MCF 10A (cell line): ENCODE measurements around the gene COL6A3. TPM values are rescaled to one million over a fixed set of nuclear protein-coding genes. Genes with fewer than 3 reads are reported as not detected.
A peak's percentile ranks its signal among the peaks of the same experiment; 100 is the strongest.

ENCODE experiments used
- BruUV-seq: library from RNA; stranded (reverse); fragments of 400-500 nt; replicated peaks from 2 replicates; lab custom pipeline; 2021; lab: Mats Ljungman, UMichigan
- CTCF ChIA-PET: fragments of 300-600 bp; sonication (Branson Sonifier 250); formaldehyde crosslinking; extraction: SDS; loops from one replicate; lab custom pipeline; 2021; ENCODE audit warnings: antibody characterized with exemption, inconsistent platforms; lab: Yijun Ruan, JAX
- POLR2A ChIA-PET: fragments of 300-600, 350-650 bp; sonication (Branson Sonifier 250); formaldehyde crosslinking; extraction: SDS; loops from one replicate; lab custom pipeline; 2020; ENCODE audit warnings: antibody characterized with exemption, inconsistent platforms; lab: Yijun Ruan, JAX
- DNase-seq: peaks from one replicate; pipeline ENCODE4 v3.0.0-alpha.2; 2018; ENCODE audit not compliant: unreplicated experiment
- H3K27ac Mint-ChIP-seq: one replicate; pipeline ENCODE4 v1.8.0; 2022; ENCODE audit warnings: mild to moderate bottlenecking, low read depth, mixed read lengths; ENCODE audit not compliant: unreplicated experiment
- H3K27me3 Mint-ChIP-seq: one replicate; pipeline ENCODE4 v1.8.0; 2022; ENCODE audit warnings: mixed read lengths; ENCODE audit not compliant: insufficient read depth, unreplicated experiment
- H3K36me3 Mint-ChIP-seq: one replicate; pipeline ENCODE4 v1.8.0; 2022; ENCODE audit warnings: mild to moderate bottlenecking, moderate library complexity, mixed read lengths; ENCODE audit not compliant: insufficient read depth, unreplicated experiment
- H3K4me1 Mint-ChIP-seq: one replicate; pipeline ENCODE4 v1.8.0; 2022; ENCODE audit warnings: mixed read lengths; ENCODE audit not compliant: insufficient read depth, unreplicated experiment
- H3K4me3 Mint-ChIP-seq: one replicate; pipeline ENCODE4 v1.8.0; 2022; ENCODE audit warnings: mild to moderate bottlenecking, moderate library complexity, mixed read lengths; ENCODE audit not compliant: unreplicated experiment
- H3K9me3 Mint-ChIP-seq: one replicate; pipeline ENCODE4 v1.8.0; 2022; ENCODE audit warnings: mixed read lengths; ENCODE audit not compliant: unreplicated experiment
- intact Hi-C: fragments of 100-400 bp; cut with micrococcal nuclease; formaldehyde crosslinking; loops from 2 replicates; pipeline ENCODE4 v1.14.1; 2022
- total RNA-seq: library from RNA; stranded (reverse); gene quantifications from 2 replicates; pipeline ENCODE4 v1.2.3, GENCODE V29; 2022
- TF ChIP-seq, protein P1 (sequence below): fragments of 200-600 bp; IDR thresholded peaks from one replicate; pipeline ENCODE4 v1.8.0; 2022; ENCODE audit warnings: antibody characterized with exemption, mild to moderate bottlenecking; ENCODE audit not compliant: unreplicated experiment

COL6A3 gene
- total RNA-seq, 1 experiment from 2014 or later = 0.19 TPM

DNA sequence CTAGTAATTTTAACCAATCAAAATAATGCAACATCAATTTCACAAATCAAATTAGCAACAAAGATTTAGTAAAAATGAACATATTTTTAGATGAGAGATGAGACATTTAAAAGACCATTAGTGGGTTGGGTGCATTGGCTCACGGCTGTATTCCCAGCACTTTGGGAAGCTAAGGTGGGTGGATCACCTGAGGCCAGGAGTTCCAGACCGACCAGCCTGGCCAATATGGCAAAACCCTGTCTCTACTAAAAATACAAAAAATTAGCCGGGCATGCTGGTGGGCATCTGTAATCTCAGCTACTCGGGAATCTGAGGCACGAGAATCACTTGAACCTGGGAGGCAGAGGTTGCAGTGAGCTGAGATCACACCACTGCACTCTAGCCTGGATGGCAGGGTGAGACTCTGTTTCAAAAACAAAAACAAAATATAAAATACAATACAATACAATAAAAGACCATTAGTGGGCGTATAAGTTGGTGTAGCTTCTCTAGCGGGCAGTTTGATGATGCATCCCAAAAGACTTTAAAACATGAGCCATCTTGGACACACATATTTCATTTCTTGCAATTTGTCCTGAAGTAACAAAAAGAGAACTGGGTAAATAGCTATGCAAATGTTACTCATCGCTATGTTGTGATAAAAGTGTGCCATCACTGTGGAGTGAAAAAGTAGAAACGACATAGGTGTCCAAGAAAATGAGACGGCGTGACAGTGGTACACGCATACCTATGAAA lies 101.8 kb downstream of the COL6A3 start:
- H3K4me1 Mint-ChIP-seq = peaks cover 12% of the 10 kb centered on the region
- ChIA-PET POLR2A (interaction anchor here (0.5 to 1.9 kb wide), 5 partner anchors 11 to 81 kb away, joined by 3 to 13 read pairs (median 3); no protein-coding TSS in a partner anchor), CTCF (interaction anchor here (0.7 to 1.0 kb wide), 3 partner anchors 12 to 139 kb away, joined by 3 to 4 read pairs (median 3); no protein-coding TSS in a partner anchor)
- DNase-seq = no peak
- H3K27ac Mint-ChIP-seq = no peak overlapping the region
- TF ChIP-seq, protein P1, sequence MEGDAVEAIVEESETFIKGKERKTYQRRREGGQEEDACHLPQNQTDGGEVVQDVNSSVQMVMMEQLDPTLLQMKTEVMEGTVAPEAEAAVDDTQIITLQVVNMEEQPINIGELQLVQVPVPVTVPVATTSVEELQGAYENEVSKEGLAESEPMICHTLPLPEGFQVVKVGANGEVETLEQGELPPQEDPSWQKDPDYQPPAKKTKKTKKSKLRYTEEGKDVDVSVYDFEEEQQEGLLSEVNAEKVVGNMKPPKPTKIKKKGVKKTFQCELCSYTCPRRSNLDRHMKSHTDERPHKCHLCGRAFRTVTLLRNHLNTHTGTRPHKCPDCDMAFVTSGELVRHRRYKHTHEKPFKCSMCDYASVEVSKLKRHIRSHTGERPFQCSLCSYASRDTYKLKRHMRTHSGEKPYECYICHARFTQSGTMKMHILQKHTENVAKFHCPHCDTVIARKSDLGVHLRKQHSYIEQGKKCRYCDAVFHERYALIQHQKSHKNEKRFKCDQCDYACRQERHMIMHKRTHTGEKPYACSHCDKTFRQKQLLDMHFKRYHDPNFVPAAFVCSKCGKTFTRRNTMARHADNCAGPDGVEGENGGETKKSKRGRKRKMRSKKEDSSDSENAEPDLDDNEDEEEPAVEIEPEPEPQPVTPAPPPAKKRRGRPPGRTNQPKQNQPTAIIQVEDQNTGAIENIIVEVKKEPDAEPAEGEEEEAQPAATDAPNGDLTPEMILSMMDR = no peak
- no TSS peak for BruUV-seq
- no peaks in the 10 kb centered on the region for H3K36me3 Mint-ChIP-seq
- intact Hi-C loops = no loop called here
- H3K9me3 Mint-ChIP-seq = no peaks in the 10 kb centered on the region
- H3K27me3 Mint-ChIP-seq = no peaks in the 10 kb centered on the region
- H3K4me3 Mint-ChIP-seq = no peak overlapping the region

DNA sequence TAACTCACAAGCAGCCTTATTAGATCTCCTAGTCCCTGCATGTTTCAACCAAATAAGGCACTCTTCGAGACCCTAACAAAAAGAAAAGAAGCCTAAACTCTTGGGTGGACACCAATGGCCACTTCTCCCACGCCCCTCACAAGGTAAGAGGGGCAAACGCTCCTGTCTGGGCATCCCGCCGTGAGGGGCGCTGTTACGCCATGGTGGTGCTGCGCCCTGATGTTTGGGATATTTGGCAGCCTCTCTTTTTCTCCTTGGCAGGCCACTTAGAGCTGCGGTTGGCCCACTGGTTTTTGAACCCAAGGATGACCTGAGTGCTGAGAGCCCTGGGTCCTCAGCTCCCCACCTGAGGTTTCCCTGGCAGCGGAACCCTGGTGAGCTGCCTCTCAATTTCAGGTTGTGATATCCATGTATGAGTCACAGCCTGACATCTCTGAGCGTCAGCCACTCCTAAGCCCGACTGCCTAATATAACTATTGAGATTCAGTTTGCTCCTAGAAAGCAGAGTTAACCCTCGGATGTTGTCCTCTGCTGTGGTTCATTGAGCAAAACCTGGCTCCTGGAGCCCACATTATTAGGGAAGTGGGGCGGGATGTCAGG lies 103.3 kb downstream of the COL6A3 start:
- Mint-ChIP-seq H3K36me3 (no peaks in the 10 kb centered on the region), H3K27me3 (no peaks in the 10 kb centered on the region), H3K27ac (no peak overlapping the region), H3K4me1 (peaks cover 18% of the 10 kb centered on the region), H3K4me3 (no peak overlapping the region), H3K9me3 (no peaks in the 10 kb centered on the region)
- POLR2A ChIA-PET = interaction anchor here (0.7 to 1.4 kb wide), 2 partner anchors 10 to 48 kb away, joined by 3 read pairs; no protein-coding TSS in a partner anchor
- TF ChIP-seq, protein P1 = no peak
- BruUV-seq = no TSS peak
- intact Hi-C loops = no loop called here
- DNase-seq = peak; percentile 59
- CTCF ChIA-PET = interaction anchor here (0.5 kb wide), 1 partner anchor 99 kb away, joined by 7 read pairs; no protein-coding TSS in a partner anchor

DNA sequence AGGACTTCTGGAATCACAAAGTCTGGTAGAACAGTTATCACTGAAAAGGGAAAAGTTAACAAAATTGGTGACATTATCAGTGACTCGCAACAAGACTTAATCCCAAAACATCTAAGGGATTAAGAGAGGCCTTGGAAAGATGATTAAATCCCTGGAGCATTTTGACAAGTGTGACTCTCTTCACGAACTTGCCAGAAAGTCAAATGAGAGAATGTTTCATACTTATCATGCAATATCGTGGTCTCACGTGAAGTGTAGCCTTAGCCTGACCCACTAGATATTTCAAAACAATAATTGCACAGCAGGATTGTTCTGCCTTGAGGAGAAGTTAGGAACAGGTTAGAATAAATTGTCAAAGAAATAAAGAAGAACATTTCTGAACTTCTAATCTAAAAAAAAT lies 104.5 kb downstream of the COL6A3 start:
- ChIA-PET CTCF (no interaction called here), POLR2A (no interaction called here)
- no TSS peak for BruUV-seq
- Mint-ChIP-seq H3K9me3 (no peaks in the 10 kb centered on the region), H3K27ac (no peak overlapping the region), H3K36me3 (no peaks in the 10 kb centered on the region), H3K4me1 (peaks cover 29% of the 10 kb centered on the region), H3K4me3 (no peak overlapping the region), H3K27me3 (no peaks in the 10 kb centered on the region)
- no peak for DNase-seq
- intact Hi-C loops = no loop called here
- TF ChIP-seq, protein P1 = no peak

DNA sequence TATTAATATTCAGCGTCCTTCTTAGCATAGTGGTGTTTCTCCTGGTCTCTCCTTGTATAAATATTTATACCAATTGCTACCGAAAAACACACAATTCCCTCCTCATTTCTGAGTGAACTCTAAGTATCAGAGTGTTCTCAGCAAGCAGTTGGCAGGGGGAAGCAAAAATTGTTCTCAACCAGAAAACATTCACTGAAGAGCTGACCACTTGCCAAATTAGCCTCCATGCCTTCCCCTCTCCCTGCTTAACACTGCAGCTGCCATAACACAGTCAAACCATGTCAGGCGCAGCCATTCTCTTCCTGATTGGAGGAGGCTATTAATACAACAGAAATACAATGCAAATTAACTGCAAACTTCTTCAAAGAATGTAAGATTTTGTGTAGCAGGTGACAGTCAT lies 105.0 kb downstream of the COL6A3 start:
- Mint-ChIP-seq H3K4me1 (peaks cover 33% of the 10 kb centered on the region), H3K27me3 (no peaks in the 10 kb centered on the region), H3K27ac (no peak overlapping the region), H3K4me3 (no peak overlapping the region), H3K36me3 (no peaks in the 10 kb centered on the region), H3K9me3 (no peaks in the 10 kb centered on the region)
- intact Hi-C loops = no loop called here
- ChIA-PET CTCF (no interaction called here), POLR2A (no interaction called here)
- BruUV-seq = no TSS peak
- no peak for DNase-seq
- TF ChIP-seq, protein P1 = no peak
